BJ (cell line): Measurements from ENCODE around the gene RAD51B. TPM values are rescaled to one million over a fixed set of nuclear protein-coding genes. Genes with fewer than 3 reads are reported as not detected.

Experiments
- CTCF ChIA-PET: fragments of 350-600 bp; formaldehyde crosslinking; extraction: SDS; loops from one replicate; lab custom pipeline; 2021; ENCODE audit warnings: antibody characterized with exemption, inconsistent platforms; lab: Yijun Ruan, JAX
- POLR2A ChIA-PET: fragments of 300-600 bp; sonication (Branson Sonifier 250); formaldehyde crosslinking; extraction: SDS; loops from one replicate; lab custom pipeline; 2021; ENCODE audit warnings: antibody characterized with exemption; lab: Charles Lee
- DNase-seq: peaks from one replicate; pipeline ENCODE4 v3.0.0-alpha.2; 2011; ENCODE audit warnings: low read depth
- H3K27me3 ChIP-seq: 2 replicates; pipeline ENCODE4 v1.6.0; 2011; ENCODE audit warnings: low read length; ENCODE audit not compliant: control insufficient read depth, insufficient read depth
- H3K36me3 ChIP-seq: 2 replicates; pipeline ENCODE4 v1.5.1; 2011; ENCODE audit warnings: low read length; ENCODE audit not compliant: control insufficient read depth, insufficient read depth
- H3K4me3 ChIP-seq: 2 replicates; pipeline ENCODE4 v1.5.1; 2011; ENCODE audit warnings: low read depth, mild to moderate bottlenecking, control low read depth, low read length
- polyA plus RNA-seq: library from polyadenylated mRNA; depleted of rRNA; stranded (reverse); fragments of >200 nt; gene quantifications from 2 replicates; pipeline ENCODE4 v1.2.3, GENCODE V29; 2011
- TF ChIP-seq, protein P1 (sequence below): IDR thresholded peaks from 2 replicates; pipeline ENCODE4 v1.5.1; 2011; ENCODE audit warnings: low read depth, mild to moderate bottlenecking, control low read depth, inconsistent platforms, low read length, moderate library complexity; ENCODE audit not compliant: insufficient read depth

RAD51B gene
- polyA plus RNA-seq, 1 experiment, result 5.6 TPM

DNA sequence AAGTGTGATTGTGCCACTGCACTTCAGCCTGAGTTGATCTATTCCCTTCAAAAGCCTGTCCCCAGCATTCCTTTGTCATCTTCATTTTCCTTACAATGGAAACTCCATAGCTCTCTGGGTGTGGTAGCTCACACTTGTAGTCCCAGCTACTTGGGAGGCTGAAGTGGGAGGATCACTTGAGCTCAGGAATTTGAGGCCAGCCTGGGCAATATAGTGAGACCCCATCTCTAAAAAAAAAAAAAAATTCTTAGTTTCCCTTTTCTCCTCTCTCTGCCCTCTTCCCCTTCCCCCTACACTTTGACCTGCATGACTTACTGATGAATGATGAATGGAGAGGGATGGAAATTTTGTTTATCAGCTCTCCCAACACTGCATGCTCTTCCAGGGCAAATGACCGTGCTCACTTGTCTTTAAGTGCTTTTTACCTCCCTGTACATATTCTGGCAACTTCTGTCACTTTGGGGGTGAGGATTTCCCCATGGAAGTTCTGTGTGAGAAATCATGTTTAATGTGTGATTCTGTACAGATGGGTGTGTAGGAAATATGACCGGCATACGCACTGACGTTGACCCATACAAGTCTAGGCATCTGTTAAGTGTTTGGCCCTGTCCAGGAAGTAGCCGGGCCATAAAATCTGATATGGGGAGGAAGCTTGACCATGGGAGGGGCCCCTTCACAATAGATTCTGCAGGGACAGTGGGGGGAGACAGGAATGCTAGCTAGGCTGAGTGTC is 907.9 kb downstream of the RAD51B start:
- ChIA-PET POLR2A (no interaction called here), CTCF (no interaction called here)
- TF ChIP-seq, protein P1, sequence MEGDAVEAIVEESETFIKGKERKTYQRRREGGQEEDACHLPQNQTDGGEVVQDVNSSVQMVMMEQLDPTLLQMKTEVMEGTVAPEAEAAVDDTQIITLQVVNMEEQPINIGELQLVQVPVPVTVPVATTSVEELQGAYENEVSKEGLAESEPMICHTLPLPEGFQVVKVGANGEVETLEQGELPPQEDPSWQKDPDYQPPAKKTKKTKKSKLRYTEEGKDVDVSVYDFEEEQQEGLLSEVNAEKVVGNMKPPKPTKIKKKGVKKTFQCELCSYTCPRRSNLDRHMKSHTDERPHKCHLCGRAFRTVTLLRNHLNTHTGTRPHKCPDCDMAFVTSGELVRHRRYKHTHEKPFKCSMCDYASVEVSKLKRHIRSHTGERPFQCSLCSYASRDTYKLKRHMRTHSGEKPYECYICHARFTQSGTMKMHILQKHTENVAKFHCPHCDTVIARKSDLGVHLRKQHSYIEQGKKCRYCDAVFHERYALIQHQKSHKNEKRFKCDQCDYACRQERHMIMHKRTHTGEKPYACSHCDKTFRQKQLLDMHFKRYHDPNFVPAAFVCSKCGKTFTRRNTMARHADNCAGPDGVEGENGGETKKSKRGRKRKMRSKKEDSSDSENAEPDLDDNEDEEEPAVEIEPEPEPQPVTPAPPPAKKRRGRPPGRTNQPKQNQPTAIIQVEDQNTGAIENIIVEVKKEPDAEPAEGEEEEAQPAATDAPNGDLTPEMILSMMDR, result no peak
- H3K4me3 ChIP-seq, result no peak overlapping the region
- DNase-seq, result no peak
- H3K27me3 ChIP-seq, result no peaks in the 10 kb centered on the region
- no peaks in the 10 kb centered on the region for H3K36me3 ChIP-seq

DNA sequence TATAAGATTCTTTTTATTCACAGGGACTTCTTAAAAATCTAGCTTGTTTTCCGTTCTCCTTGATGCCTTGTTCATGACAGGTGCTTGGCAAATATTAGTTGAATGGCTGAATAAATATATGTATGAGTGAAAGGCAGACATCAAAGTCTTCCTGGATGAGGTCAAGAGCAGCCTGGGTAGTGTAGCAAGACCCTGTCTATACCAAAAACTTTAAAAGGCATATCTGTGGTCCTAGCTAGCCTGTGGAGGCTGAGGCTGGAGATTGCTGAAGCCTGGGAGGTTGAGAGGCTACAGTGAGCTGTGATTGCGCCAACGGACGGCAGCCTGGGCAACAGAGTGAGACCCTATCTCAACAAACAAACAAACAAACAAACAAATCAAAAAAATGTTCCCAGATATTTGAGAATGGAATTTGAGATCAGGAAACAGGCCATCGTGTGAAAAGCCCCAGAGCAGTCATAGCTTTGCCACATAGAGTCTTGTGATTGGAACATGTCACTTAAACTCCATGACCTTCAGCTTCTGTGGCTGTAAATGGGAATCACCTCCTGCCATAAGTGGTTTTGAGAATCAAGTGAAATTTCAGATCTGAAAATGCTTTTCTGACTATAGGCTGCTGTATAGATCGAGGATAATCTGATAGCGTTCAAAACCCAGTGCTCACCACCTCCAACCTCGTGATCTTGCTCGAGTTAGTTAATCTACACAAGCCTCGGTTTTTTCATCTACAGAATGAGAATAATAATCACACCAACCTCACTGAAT is 908.9 kb downstream of the RAD51B start:
- Histone ChIP-seq H3K27me3 (no peaks in the 10 kb centered on the region), H3K4me3 (no peak overlapping the region), H3K36me3 (no peaks in the 10 kb centered on the region)
- ChIA-PET POLR2A (no interaction called here), CTCF (no interaction called here)
- TF ChIP-seq, protein P1, result no peak
- DNase-seq, result no peak

DNA sequence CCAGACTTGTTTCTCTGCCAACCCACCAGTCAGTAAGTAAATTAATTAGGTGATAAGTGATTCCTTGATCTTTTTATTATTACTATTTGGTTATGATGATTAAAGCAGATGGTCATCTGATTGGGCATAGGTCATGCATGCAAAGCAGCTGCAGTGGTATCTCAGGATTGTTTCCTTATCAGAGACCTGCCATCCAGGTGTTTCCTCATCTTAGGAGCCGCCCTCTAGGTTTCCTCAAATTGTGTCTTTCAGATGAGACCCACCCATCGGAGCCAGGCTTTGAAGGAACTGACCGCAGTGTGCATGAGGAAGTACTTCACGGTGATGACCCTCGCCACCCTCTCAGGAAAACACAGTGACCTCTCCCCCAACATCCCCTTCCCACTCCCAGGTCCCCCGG is 910.0 kb downstream of the RAD51B start:
- no peak for DNase-seq
- H3K4me3 ChIP-seq, result no peak overlapping the region
- no peaks in the 10 kb centered on the region for H3K36me3 ChIP-seq
- ChIA-PET CTCF (interaction anchor here (0.9 kb wide), 1 partner anchor 54 kb away, joined by 3 read pairs; no protein-coding TSS in a partner anchor), POLR2A (interaction anchor here (0.6 kb wide), 1 partner anchor 57 kb away, joined by 3 read pairs; no protein-coding TSS in a partner anchor)
- H3K27me3 ChIP-seq, result no peaks in the 10 kb centered on the region
- TF ChIP-seq, protein P1, result no peak

DNA sequence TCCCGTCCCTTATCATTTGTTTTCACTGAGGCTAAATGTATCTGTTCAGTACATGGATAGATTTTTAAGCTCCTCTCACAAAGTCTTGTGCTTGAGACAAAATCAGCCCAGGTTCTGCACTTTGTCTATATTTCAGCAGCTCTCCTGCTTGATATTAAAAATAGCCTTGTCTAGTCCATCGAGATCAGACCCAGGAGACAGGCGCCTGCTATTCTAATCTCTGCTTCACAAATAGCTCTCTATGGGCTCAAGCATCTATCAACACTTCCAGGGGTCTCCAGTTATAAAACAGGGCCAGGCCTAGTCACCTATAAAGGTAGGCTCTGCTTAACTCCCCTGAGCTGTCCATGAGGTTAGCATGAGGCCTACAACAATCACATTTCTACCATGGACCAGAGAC is 910.8 kb downstream of the RAD51B start:
- POLR2A ChIA-PET, result interaction anchor here (0.6 kb wide), 1 partner anchor 56 kb away, joined by 3 read pairs; no protein-coding TSS in a partner anchor
- TF ChIP-seq, protein P1, result no peak
- no peak overlapping the region for H3K4me3 ChIP-seq
- no peak for DNase-seq
- H3K36me3 ChIP-seq, result no peaks in the 10 kb centered on the region
- no peaks in the 10 kb centered on the region for H3K27me3 ChIP-seq
- CTCF ChIA-PET, result no interaction called here

DNA sequence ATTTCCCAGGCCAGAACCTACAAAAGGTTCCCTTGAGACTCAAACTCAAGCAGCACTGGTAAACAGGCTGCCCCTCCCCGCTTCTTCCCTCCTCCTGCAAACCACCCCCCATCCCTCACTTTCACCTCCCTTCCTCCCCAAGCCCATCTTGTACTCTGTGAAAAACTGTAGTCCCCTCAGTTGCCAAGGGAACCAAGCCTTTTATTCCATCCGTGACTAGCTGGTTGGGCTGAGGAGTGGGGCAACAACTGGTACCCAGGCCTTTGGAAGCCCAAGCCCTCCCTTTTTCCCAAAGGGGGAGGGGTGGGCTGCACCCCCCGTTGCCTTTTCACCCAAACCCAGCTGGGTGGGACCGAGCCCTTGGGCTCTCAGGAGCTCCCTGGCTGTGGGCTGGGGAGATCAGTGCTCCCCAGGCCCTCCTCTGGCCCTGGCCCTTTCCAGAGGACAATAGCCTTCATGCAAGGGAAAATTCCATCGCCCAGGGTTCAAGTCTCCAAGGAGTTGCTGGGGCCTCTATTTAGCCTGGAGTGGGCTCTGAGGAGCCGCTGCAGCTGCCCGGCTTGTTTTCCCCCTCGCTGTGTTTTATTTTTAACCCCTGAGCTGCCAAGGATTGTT is 911.3 kb downstream of the RAD51B start:
- CTCF ChIA-PET, result interaction anchor here (1.2 kb wide), 1 partner anchor 15 kb away, joined by 4 read pairs; no protein-coding TSS in a partner anchor
- H3K36me3 ChIP-seq, result no peaks in the 10 kb centered on the region
- TF ChIP-seq, protein P1, result no peak
- POLR2A ChIA-PET, result no interaction called here
- no peak for DNase-seq
- no peaks in the 10 kb centered on the region for H3K27me3 ChIP-seq
- H3K4me3 ChIP-seq, result no peak overlapping the region
